ENCODE data around the gene NPNT. TPM values are rescaled to one million over a fixed set of nuclear protein-coding genes. Genes with fewer than 3 reads are reported as not detected.

Gene NPNT
- total RNA-seq, 1 donor from 2014 or later, result not detected

DNA sequence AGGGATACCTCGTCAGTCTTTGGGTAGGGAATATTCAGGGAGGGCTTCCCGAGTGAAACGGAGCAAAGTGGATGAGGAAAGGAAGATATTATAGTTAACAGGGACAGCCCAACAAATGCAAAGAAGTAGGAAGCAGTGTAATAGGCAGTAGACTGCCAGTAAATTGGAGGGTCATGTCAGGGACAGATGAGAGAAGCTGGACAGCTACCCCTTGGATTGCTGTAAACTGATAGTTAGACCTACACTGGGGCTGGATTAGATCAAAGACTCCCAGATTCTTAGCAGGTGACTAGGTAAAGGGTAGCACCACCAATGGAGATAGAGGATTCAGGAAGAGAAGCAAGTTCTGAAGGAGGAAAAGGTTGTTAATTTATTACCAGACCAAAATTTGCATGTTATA is 48.0 kb downstream of the NPNT start:
- Histone ChIP-seq H3K36me3 (no peaks in the 10 kb centered on the region), H3K4me3 (no peak overlapping the region), H3K9ac (no peak overlapping the region), H3K27me3 (no peaks in the 10 kb centered on the region), H3K27ac (no peak overlapping the region), H3K9me3 (ENCODE audit: low read depth) (no peaks in the 10 kb centered on the region), H3K4me1 (no peaks in the 10 kb centered on the region), H3F3A (ENCODE audit: low read depth) (no peaks in the 10 kb centered on the region), H3K4me2 (no peak overlapping the region), H4K20me1 (ENCODE audit: low read depth) (no peaks in the 10 kb centered on the region), H3K79me2 (ENCODE audit: low read depth) (no peaks in the 10 kb centered on the region), H2AFZ (replicated peaks) (no peak overlapping the region)
- Mint-ChIP-seq H3K4me1 (no peaks in the 10 kb centered on the region), H3K36me3 (no peaks in the 10 kb centered on the region), H3K4me3 (no peak overlapping the region), H3K27me3 (ENCODE audit: insufficient read depth, low read depth) (peaks cover 2% of the 10 kb centered on the region), H3K9me3 (peaks cover 8% of the 10 kb centered on the region), H3K27ac (no peak overlapping the region)
- TF ChIP-seq, protein P1, sequence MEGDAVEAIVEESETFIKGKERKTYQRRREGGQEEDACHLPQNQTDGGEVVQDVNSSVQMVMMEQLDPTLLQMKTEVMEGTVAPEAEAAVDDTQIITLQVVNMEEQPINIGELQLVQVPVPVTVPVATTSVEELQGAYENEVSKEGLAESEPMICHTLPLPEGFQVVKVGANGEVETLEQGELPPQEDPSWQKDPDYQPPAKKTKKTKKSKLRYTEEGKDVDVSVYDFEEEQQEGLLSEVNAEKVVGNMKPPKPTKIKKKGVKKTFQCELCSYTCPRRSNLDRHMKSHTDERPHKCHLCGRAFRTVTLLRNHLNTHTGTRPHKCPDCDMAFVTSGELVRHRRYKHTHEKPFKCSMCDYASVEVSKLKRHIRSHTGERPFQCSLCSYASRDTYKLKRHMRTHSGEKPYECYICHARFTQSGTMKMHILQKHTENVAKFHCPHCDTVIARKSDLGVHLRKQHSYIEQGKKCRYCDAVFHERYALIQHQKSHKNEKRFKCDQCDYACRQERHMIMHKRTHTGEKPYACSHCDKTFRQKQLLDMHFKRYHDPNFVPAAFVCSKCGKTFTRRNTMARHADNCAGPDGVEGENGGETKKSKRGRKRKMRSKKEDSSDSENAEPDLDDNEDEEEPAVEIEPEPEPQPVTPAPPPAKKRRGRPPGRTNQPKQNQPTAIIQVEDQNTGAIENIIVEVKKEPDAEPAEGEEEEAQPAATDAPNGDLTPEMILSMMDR (IDR thresholded peaks at IDR 0.05), result no peak
- TF ChIP-seq EZH2phosphoT487 (IDR thresholded peaks at IDR 0.05) (no peak), EZH2 (IDR thresholded peaks at IDR 0.05) (no peak)
- no peak for DNase-seq (ENCODE audit: low spot score)

DNA sequence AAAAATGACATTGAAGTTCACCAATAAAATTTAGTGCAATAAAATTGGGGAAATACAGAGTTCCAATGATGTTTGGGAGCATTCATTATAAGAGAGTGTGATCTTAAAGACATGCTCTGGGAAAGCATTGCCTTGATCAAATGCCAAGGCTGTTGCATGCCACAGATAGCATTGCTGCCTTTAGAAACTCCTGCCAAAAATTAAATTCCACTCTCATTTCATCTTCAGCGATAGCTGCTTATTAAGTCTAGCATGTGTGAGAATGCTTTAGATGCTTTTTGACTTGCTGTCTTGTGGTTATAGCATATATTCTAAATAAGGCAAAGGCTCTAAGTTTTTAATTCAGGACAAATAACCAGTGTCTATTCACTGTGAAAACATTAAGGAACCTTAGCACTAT is 49.3 kb downstream of the NPNT start:
- H3K4me2 ChIP-seq, result no peak overlapping the region
- H3K4me1 Mint-ChIP-seq, result no peaks in the 10 kb centered on the region
- peaks cover 2% of the 10 kb centered on the region for H3K27me3 Mint-ChIP-seq (ENCODE audit: insufficient read depth, low read depth)
- TF ChIP-seq EZH2 (IDR thresholded peaks at IDR 0.05) (no peak), EZH2phosphoT487 (IDR thresholded peaks at IDR 0.05) (no peak)
- TF ChIP-seq, protein P1 (IDR thresholded peaks at IDR 0.05), result no peak
- no peak overlapping the region for H3K27ac Mint-ChIP-seq
- no peaks in the 10 kb centered on the region for H4K20me1 ChIP-seq (ENCODE audit: low read depth)
- no peak for DNase-seq (ENCODE audit: low spot score)
- H3F3A ChIP-seq (ENCODE audit: low read depth), result no peaks in the 10 kb centered on the region
- H3K36me3 Mint-ChIP-seq, result no peaks in the 10 kb centered on the region
- no peak overlapping the region for H3K4me3 ChIP-seq
- no peaks in the 10 kb centered on the region for H3K9me3 ChIP-seq (ENCODE audit: low read depth)
- peaks cover 8% of the 10 kb centered on the region for H3K9me3 Mint-ChIP-seq
- no peaks in the 10 kb centered on the region for H3K27me3 ChIP-seq
- H3K36me3 ChIP-seq, result no peaks in the 10 kb centered on the region
- no peak overlapping the region for H3K27ac ChIP-seq
- H3K4me3 Mint-ChIP-seq, result no peak overlapping the region
- no peaks in the 10 kb centered on the region for H3K79me2 ChIP-seq (ENCODE audit: low read depth)
- H3K4me1 ChIP-seq, result no peaks in the 10 kb centered on the region
- no peak overlapping the region for H2AFZ ChIP-seq (replicated peaks)
- H3K9ac ChIP-seq, result no peak overlapping the region

- Histone ChIP-seq H3K79me2 (ENCODE audit: low read depth) (no peaks in the 10 kb centered on the region), H3K27ac (no peak overlapping the region), H3K4me1 (no peaks in the 10 kb centered on the region), H3K4me3 (no peak overlapping the region), H3K27me3 (no peaks in the 10 kb centered on the region), H2AFZ (replicated peaks) (no peak overlapping the region), H3K9ac (no peak overlapping the region), H3F3A (ENCODE audit: low read depth) (no peaks in the 10 kb centered on the region), H3K36me3 (no peaks in the 10 kb centered on the region), H4K20me1 (ENCODE audit: low read depth) (no peaks in the 10 kb centered on the region), H3K9me3 (ENCODE audit: low read depth) (no peaks in the 10 kb centered on the region), H3K4me2 (no peak overlapping the region)
- no peak for DNase-seq (ENCODE audit: low spot score)
- no peak overlapping the region for H3K4me3 Mint-ChIP-seq
- TF ChIP-seq, protein P1 (IDR thresholded peaks at IDR 0.05), result no peak
- TF ChIP-seq EZH2phosphoT487 (IDR thresholded peaks at IDR 0.05) (no peak), EZH2 (IDR thresholded peaks at IDR 0.05) (no peak)
- peaks cover 2% of the 10 kb centered on the region for H3K27me3 Mint-ChIP-seq (ENCODE audit: insufficient read depth, low read depth)
- no peaks in the 10 kb centered on the region for H3K36me3 Mint-ChIP-seq
- no peak overlapping the region for H3K27ac Mint-ChIP-seq
- H3K4me1 Mint-ChIP-seq, result no peaks in the 10 kb centered on the region
- H3K9me3 Mint-ChIP-seq, result peaks cover 8% of the 10 kb centered on the region
Observed at GRCh38 chr4:105946771-105947170, 51.5 kb downstream of the NPNT start.

All from neural progenitor cell (in vitro differentiated cells).